NT2/D1 (cell line): Measurements from ENCODE around the gene SLC15A3.

ENCODE experiments used
- SUZ12 ChIP-seq: IDR thresholded peaks from 2 replicates; pipeline ENCODE4 v1.6.1; 2011; ENCODE audit not compliant: insufficient read length, insufficient read depth; ENCODE audit errors: extremely low read depth
- YY1 ChIP-seq: IDR thresholded peaks from 2 replicates; pipeline ENCODE4 v1.6.1; 2011; ENCODE audit not compliant: insufficient read length, insufficient read depth
- ZNF274 ChIP-seq: IDR thresholded peaks from 2 replicates; pipeline ENCODE4 v1.6.1; 2011; ENCODE audit warnings: mild to moderate bottlenecking, low read depth, low read length

GRCh38 chr11:60930394-60930793 lies 21.6 kb downstream of the SLC15A3 start:
- no peak for TF ChIP-seq ZNF274
- no peak for TF ChIP-seq SUZ12
- TF ChIP-seq YY1 = no peak
